Skin epidermis (tissue), 12 donors: ENCODE measurements around the gene FRRS1.

Experiments
- H3K27ac ChIP-seq, 21 experiments: fragments of 200-600 bp; sonication (generic) in 11 of 21; one replicate each; pipeline ENCODE4 v1.5.0; 2020; ENCODE audit warnings: mild to moderate bottlenecking in 3 of 21, inconsistent platforms in 2 of 21, moderate library complexity in 2 of 21
- H3K4me3 ChIP-seq, 7 experiments: fragments of 200-600 bp; sonication (generic) in 2 of 7; one replicate each; pipeline ENCODE4 v1.5.0; 2020; ENCODE audit warnings: inconsistent platforms in 2 of 7, mild to moderate bottlenecking in 2 of 7, moderate library complexity in 1 of 7

FRRS1 gene

GRCh38 chr1:99685516-99686180, 80.8 kb downstream of the FRRS1 start:
- peak overlapping the region in 8 of 21 experiments; percentile 10 to 61 (median 16) for H3K27ac ChIP-seq
- no peak overlapping the region for H3K4me3 ChIP-seq

DNA sequence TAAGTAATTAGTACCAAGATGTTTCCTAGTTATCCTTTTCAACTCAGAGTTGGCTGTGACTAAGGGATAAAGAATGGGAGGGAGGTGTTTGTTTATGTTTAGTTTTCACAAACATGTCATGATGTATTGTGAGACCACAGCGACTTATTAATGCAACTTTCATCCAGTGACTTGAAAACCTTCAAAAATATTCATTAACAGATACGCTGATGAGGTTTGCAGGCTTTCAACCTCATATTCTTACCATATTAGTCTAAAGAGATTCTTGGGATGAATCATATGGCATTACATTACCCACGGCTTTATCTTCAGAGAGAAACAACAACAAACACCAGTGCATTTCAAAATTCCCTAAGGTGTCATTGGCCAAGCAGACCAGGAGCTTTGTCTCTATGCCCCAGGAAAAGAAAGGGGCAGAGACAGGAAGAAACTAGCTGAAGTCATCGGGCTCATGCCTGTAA, 84.1 kb downstream of the FRRS1 start:
- H3K4me3 ChIP-seq: no peak overlapping the region
- H3K27ac ChIP-seq: peak overlapping the region in 1 of 21 experiments; percentile 22

DNA sequence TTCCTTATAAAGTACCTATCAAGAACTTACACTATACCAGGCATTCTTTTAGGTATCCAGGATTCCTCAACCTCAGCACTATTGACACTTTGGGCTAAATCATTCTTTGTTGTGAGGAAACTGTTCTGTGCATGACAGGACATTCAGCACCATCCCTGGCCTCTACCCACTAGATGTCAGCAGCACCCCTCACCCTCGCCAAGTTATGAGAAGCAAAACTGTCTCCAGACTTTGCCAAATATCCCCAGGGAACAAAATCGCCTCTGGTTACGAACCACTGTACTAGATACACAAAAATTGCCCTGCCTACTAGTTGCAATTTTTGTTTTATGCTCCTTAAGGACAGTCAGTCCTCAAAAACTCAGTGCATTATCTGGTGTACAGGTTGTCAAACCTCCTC, 84.9 kb downstream of the FRRS1 start:
- Histone ChIP-seq H3K4me3 (no peak overlapping the region), H3K27ac (peak overlapping the region in 1 of 21 experiments; percentile 22)

DNA sequence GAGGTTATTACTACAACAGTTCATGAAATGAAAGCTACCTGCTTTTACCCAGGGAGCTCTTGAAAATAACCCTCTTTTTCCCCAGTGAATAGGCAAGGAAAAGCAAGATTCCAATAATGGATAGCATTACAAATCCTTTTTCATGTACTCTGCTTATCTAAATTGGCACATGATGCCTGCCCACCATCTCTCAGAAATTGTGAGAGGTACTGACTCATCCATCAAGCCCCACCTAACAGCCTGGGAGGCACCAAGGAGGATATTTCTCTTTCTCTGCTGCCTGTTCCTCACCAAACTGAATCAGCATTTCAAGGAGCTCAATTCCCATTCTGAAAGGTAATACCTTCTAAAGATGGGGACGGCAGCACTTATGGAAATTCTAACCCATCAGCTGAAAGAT, 86.2 kb downstream of the FRRS1 start:
- Histone ChIP-seq H3K4me3 (no peak overlapping the region), H3K27ac (peak overlapping the region in 1 of 21 experiments; percentile 8)

DNA sequence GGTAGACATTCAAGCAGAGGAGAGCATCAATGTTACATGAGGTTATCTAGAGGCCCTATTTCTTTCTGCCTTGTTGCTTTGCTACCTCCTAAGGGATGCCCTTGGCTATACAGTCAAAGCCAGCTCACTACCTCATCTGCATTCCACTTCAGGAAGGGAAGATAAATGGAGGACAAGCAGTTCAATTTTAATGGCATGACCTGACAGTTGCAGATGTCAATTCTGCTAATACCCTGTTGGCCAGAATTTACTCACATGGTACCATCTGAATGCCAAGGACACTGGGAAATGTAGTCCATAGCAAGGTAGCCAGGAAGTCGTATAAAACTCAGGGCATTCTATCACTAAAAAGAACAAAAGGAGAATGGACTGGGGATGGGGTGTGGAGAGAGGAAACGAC, 89.0 kb downstream of the FRRS1 start:
- H3K27ac ChIP-seq: no peak overlapping the region
- H3K4me3 ChIP-seq: no peak overlapping the region

- H3K4me3 ChIP-seq: no peak overlapping the region
- H3K27ac ChIP-seq: no peak overlapping the region
Measured at GRCh38 chr1:99676876-99677275, 89.6 kb downstream of the FRRS1 start.

GRCh38 chr1:99675994-99676393, 90.4 kb downstream of the FRRS1 start:
- H3K27ac ChIP-seq: no peak overlapping the region
- no peak overlapping the region for H3K4me3 ChIP-seq

DNA sequence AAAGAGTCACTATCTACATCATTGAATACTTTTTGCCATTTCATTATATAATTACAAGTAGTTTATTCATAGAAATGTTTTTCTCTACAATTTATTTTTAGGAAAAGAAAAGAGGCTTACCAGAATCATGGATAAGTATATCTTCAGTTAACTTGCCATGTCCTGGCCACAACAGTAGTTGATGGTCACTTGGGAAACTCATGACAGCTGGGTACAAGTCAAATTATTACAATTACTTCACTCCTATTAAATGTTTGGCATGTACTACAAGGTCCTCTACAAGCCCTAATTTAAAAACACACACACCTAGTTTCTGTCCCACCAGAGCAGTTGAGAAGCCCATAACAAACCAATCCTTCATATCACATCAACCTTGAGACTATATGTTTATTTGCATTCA, 91.1 kb downstream of the FRRS1 start:
- Histone ChIP-seq H3K4me3 (no peak overlapping the region), H3K27ac (peak overlapping the region in 1 of 21 experiments; percentile 16)

DNA sequence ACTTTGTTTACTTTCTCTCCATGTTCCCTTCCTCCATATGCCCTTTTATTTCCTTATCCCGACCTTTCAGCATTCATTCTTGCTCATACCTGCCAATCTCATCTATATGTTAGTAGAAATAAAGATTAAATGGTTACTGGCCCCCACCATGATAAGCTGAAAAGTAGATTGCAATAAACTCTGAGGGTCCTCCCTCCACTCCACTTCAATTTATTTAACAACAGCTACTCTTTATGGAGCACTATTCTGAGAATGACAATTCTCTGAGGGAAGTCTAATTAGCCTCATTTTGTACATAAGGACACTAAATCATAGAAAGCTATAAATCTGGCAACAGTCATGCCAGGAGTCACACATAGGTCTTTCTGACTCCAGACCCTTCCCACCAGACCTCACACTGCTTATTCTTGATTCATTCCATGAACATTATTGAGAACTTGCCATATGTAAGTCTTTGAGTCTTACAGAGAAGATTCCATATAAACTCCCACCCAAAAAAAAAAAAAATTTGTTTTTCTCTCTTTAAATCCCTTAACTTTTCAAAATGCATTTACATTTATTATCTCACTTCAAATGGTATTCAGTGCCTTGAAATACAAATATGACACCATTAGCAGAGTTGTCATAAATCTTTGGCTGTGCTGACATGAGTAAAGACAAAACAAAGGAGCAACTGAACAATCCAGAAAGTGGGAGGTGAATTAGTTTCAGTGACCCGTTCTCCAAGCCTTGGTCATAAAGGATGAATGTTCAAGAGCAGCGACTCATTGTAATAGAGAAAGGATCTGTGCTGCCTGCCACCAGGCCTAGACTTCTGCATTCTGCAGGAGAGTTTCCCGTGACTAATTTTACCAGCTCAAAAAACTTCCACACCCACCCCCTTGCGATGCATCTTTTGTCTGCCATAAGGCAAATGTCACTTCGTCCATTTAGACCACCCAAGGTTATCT, 92.0 kb downstream of the FRRS1 start:
- peak overlapping the region in 2 of 21 experiments; percentile 25 to 28 for H3K27ac ChIP-seq
- no peak overlapping the region for H3K4me3 ChIP-seq

DNA sequence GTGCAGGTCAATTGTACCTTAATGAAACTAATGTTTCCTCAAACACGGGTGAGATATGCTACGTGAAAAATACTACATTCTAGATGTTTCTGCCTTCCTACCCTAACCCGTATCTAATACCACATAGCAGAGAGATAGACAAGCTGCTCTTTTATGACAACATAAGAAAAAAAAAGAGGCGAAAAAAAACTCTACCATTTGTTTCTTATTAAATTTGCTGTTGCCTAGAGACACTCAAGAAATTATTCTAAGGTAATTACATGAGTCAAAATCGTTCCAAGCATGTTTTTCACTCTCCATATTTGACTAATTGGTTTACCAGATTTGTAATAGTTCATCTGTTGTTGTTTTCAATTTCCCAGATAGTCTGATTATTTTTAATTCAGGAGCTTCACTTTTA, 93.1 kb downstream of the FRRS1 start:
- Histone ChIP-seq H3K4me3 (no peak overlapping the region), H3K27ac (peak overlapping the region in 1 of 21 experiments; percentile 25)

DNA sequence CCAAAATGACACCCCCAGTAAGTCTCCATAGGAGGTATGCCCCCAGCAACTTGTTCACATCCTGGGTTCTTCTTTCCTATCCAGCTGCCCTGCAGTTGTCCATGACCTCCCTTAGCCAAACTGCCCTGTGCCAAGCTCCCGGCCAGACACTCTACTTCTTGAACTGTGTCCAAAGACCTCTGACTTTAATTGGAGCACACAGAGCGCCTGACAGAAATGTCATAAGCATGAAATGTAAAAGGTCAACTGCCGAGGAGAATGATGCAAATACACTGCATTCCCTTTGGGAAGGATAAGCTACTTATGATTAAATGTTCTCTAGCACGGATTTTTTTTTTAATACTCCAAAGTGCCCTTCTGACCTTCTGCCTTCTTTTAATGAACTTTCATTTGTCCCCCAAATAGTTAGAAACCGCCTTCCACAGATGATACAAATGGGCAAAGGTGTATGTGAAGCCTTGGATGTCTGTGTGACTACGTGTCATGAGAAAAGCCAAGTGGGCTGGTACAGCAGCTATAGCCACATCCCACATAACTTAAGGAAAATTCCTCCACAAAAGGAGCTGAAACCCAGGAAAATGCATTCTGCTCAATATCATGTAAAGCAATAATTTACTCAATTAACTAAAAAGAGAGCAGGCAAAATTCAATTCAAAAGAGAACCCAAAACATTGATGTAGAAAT, 93.8 kb downstream of the FRRS1 start:
- H3K4me3 ChIP-seq: no peak overlapping the region
- H3K27ac ChIP-seq: peak overlapping the region in 1 of 21 experiments; percentile 32

DNA sequence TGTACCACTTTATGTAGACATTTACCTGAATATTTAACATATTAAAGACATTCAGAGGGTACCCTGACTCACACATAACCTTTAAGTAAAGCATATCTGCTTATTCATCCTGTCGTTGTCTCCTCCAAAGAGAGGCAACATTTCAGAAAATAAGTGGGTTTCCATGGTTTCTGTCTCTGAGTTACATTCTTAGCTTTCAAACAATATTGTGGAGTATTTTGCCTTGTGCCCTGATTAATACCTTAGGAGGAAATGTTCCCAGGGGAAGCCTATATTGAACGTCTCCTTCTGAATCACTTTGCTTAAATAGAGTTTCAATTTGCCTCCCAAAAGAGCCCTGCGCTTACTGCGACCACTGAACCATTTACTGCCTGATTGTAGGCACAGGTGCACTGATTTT, 94.4 kb downstream of the FRRS1 start:
- no peak overlapping the region for H3K4me3 ChIP-seq
- peak overlapping the region in 1 of 21 experiments; percentile 32 for H3K27ac ChIP-seq

- no peak overlapping the region for H3K27ac ChIP-seq
- H3K4me3 ChIP-seq: no peak overlapping the region
Measured at GRCh38 chr1:99670583-99670982, 95.9 kb downstream of the FRRS1 start.

GRCh38 chr1:99669821-99670220, 96.6 kb downstream of the FRRS1 start:
- Histone ChIP-seq H3K4me3 (no peak overlapping the region), H3K27ac (no peak overlapping the region)

- Histone ChIP-seq H3K27ac (no peak overlapping the region), H3K4me3 (no peak overlapping the region)
Measured at GRCh38 chr1:99669376-99669775, 97.1 kb downstream of the FRRS1 start.

DNA sequence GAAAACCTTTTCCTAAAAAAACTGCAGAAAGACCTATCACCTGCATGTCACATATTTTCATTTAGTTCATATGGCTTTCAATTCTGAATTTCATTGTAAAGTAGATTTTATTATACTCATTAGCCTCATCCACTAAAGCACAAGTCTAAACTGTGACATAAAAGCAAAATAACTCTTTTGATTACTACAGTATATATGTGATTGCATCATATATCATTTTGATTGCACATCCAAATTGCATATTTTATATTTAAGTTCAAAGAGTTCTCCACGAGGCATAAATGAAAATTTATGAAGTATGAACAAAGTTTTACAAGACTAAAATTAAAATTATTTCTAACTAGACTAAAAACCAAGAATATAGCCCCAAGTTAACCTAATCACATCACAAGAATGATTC, 101.2 kb downstream of the FRRS1 start:
- Histone ChIP-seq H3K4me3 (no peak overlapping the region), H3K27ac (no peak overlapping the region)

- peak overlapping the region in 16 of 21 experiments; percentile 2 to 82 (median 55) for H3K27ac ChIP-seq
Measured at GRCh38 chr1:99663501-99663900, 102.9 kb downstream of the FRRS1 start.

GRCh38 chr1:99662539-99663080, 103.8 kb downstream of the FRRS1 start:
- no peak overlapping the region for H3K4me3 ChIP-seq
- H3K27ac ChIP-seq: peak overlapping the region in 18 of 21 experiments; percentile 0 to 82 (median 60)

More at GRCh38 chr1:99663501-99663900, 102.9 kb downstream of the FRRS1 start:
- H3K4me3 ChIP-seq: no peak overlapping the region

DNA sequence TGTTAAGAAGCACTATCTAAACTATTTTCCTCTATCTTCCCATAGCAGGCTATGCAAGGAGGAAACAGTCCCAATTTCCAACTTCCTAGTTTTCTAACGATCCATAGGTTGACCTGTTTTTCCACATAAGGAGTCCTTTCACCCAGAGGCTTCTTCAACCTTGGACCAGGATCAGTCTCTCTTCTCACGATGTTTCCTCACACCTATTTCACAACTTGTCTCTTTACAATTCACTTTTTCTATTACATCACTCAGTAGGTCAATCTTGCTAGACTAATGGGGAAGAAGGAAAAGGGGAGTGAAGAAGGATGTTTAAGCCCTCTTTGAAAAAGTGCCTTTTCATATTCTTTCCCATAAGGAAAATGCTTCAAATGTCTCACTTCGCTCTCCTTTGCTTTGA, 104.7 kb downstream of the FRRS1 start:
- H3K4me3 ChIP-seq: no peak overlapping the region

GRCh38 chr1:99660496-99660895, 105.9 kb downstream of the FRRS1 start:
- H3K4me3 ChIP-seq: no peak overlapping the region
- peak overlapping the region in 18 of 21 experiments; percentile 58 to 86 (median 74) for H3K27ac ChIP-seq

More for the DNA sequence above, 104.7 kb downstream of the FRRS1 start:
- H3K27ac ChIP-seq: peak overlapping the region in 17 of 21 experiments; percentile 0 to 82 (median 65)
